Activated CD8-positive, alpha-beta memory T cell treated with anti-CD3 and anti-CD28 coated beads, Interleukin-2, amount 50 U/mL, for 24 hours (primary cell): ENCODE measurements around the gene SPACA9.

Experiments used
- DNase-seq: peaks from one replicate; pipeline ENCODE4 v3.0.0-alpha.2; 2020; ENCODE audit errors: extremely low read depth

SPACA9 gene

DNA sequence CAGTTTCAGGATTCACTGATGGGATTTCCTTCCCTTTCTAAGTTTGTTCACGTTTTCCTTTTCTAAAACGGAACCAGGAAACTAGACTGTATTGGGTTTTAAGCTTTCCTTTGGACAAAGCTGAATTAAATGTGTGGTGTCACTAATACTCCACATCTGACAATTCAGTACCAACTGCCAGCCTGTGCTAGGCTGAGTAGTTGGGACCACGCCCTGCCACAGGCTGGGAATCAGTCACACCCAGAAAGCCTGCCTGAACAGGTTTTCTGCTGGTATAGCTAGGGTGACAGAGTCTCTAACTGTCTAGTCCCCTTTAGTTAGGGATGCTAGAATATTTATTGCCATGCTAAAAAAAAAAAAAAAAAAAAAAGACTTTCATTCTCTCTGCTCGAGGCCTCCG is 15.6 kb downstream of the SPACA9 start:
- DNase-seq, result no peak

- no peak for DNase-seq
Observed at GRCh38 chr9:132894862-132895835, 16.5 kb downstream of the SPACA9 start.

DNA sequence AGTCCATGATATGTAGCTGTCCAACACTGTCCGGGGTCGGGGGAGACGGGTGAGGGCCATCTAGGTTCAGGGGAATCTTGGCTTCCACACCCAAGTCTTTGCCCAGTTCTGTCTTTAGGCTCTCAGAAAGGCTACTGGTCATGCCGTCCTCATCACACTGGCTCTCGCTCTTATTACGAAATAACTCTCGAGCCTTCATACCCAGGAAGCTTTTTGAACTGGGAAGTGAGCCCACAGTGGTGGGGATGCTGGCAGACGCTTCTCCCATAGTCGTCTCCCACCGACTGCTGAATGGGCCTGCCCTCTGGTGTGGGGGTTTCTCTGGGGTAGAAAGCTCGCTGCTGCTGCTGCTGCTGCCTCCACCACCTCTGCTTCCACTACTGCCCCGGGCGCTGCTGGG is 17.6 kb downstream of the SPACA9 start:
- DNase-seq, result no peak

GRCh38 chr9:132896906-132897305 is 18.2 kb downstream of the SPACA9 start:
- no peak for DNase-seq

- no peak for DNase-seq
Observed at GRCh38 chr9:132898051-132898450, 19.4 kb downstream of the SPACA9 start.

GRCh38 chr9:132901858-132902831 is 23.4 kb downstream of the SPACA9 start:
- DNase-seq, result peak; percentile 29

DNA sequence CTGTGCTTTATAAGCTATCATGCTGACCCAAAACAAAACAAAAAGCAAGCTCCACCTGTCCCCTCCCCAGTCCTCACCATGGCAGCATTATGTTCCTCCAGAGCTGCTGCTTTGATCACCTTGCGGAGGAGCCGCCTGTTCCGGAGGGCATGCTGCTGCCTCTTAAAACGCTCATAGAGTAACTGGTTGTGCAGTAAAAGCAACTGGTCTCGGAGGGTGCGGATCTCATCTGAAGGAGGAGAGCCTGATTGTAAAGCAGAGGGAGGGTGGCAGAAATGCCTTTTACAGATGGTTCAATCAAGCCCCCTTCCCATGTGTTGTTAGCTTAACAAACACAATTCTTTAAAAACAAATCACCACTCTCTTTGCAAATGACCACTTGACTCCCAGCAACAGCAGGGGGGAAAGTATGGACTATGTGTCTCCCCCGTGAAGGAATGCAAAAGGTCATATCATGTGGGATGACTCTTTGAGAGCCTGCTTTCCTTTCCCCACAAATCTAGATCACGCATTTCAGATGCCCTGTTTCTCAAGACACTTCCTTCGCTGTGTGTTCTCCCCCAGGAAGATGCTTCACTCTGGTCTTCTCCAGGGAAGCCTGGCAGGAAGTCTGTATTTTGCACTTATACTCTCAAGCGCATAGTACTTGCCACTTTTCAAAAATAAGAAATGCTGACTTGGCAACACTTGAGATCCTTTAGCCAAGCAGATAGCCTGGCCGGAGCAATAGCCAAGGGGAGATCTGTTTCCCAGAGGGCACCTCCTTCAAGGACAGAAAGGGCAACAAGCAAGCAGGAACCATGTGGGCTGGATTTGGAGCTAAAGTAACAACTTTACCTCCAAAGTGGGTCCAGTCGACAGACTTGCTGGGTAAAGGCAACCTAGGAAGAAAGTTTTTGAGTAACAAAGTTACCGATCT is 25.1 kb downstream of the SPACA9 start:
- no peak for DNase-seq

DNA sequence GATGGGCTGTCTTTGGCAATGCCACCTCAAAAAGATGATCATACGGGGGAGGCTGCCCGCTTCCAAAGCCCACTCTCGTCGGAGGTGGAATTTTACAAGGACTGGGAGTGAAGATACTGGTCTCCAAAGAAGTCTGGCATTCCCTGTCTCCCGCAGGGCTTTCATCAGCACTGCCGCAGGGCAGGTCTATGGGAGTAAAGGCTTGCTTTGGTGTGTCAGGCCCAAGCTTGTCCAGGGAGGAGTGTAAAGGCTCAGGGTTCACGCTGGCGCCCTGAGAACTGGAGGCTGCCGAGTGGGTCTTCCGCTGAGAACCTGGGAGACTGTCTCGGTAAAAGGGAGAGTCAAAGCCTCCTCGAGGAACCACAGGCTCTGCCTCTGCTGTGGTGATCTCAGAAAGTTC is 27.0 kb downstream of the SPACA9 start:
- no peak for DNase-seq

DNA sequence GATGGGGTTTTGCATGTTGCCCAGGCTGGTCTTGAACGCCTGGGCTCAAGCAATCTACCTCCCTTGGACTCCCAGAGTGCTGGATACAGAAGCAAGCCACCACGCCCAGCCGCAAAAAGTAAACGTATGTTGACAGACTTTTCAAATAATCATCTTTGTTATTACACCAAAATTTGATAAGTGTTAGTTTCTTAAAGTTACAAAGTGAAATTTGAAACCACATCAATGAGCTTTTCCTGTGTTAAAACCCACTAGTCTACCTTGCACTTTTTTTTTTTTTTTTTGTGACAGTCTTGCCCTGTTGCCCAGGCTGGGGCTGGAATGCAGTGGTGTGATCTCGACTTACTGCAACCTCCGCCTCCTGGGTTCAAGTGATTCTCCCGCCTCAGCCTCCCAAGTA is 29.9 kb downstream of the SPACA9 start:
- DNase-seq, result no peak

GRCh38 chr9:132909311-132909710 is 30.6 kb downstream of the SPACA9 start:
- no peak for DNase-seq

GRCh38 chr9:132910376-132910775 is 31.7 kb downstream of the SPACA9 start:
- no peak for DNase-seq

- DNase-seq, result no peak
Observed at GRCh38 chr9:132912131-132912530, 33.4 kb downstream of the SPACA9 start.

DNA sequence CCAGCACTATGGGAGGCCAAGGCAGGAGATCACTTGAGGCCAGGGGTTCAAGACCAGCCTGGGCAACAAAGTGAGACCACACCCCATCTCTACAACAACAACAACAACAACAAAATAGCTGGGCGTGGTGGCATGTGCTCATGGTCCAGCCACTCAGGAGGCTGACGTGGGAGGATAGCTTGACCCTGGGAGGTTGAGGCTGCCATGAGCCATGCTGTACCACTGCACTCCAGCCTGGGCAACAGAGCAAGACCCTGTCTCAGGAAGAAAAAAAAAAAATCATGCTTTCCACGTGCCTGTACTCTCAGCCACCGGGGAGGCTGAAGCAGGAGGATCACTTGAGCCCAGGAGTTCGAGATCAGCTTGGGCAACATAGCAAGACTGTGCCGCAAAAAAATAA is 36.2 kb downstream of the SPACA9 start:
- DNase-seq, result no peak

- DNase-seq, result no peak
Observed at GRCh38 chr9:132919614-132920268, 41.0 kb downstream of the SPACA9 start.

DNA sequence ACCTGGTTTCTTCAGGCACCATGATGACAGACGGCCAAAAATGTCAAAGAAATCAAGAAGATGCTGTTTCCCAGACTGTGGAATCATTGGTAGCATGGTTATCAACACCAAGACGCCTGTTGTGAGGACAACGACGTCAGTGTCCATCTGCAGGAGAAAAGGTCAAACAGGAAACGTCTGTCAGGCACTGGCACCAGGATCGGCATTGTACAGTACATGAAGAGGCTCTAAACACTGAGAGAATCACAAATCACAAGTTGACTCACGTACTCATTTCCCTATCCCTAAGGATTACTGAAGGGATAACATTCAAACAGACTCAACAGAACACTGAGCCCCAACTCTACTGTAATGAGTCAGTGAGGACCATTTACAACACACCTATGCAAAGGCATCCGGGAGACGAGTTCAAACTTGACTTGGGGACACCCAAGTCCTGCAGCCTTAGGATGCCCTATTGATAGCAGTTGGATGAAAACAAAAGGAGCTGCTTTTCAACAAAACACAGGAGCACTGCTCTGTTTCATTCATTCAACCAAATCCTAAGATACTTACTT is 44.7 kb downstream of the SPACA9 start:
- no peak for DNase-seq

DNA sequence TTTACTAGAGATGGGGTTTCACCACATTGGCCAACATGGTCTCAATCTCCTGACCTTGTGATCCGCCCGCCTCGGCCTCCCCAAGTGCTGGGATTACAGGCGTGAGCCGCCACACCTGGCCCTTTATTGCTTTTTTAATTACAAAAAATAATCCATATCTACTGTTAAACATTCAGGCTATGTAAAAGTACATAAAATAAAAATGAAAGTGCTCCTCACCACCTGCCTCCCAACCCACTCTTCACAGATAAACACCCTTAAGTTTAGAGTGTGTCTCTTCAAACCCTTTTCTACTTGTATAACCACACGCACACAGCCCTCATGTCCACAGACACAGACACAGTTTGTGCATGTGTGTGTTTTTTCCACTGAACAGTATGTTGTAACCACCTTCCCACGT is 49.0 kb downstream of the SPACA9 start:
- no peak for DNase-seq

GRCh38 chr9:132931178-132931735 is 52.6 kb downstream of the SPACA9 start:
- DNase-seq, result no peak

DNA sequence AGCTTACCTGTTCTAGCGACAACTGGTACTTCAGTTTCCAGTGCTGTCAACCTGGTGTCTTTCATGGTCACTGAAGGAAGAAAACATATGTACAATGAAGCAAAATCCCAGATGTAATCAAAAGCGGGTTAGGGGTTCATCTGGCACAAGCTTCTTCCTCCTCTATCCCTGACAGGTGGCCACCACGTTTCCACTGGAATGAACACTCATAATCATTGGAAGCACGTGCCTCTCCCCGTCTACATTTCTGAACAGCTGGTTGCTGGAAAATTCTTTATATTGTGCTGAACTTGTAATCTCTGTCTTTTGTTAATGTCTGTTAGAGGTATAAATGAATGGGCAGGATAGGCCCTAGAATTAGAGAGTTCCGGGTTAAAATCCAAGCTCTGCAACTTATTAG is 56.3 kb downstream of the SPACA9 start:
- no peak for DNase-seq

DNA sequence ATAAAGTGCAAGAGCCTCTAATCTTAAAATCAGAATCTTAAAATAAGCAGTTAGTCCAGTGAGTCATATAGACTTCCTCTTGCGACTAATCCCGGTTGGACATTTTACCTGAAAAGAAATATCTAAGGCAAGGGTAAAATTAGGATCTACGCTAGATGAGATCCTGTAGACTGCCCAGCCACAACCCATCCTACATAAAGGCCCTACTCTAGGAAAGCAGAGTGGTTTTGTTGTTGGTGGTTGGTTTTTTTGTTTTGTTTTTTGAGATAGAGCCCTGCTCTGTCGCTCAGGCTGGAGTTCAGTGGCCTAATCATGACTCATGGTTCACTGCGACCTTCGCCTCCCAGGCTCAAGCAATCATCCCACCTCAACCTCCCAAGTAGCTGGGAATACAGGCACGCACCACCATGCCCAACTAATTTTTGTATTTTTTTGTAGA is 58.8 kb downstream of the SPACA9 start:
- DNase-seq, result no peak

GRCh38 chr9:132939169-132939568 is 60.5 kb downstream of the SPACA9 start:
- DNase-seq, result no peak
